ENCODE results near the gene GOLGA7B.

GOLGA7B gene

GRCh38 chr10:97896756-97897358, 47.2 kb downstream of the GOLGA7B start:
- DNase-seq, result no peak

GRCh38 chr10:97898429-97898828, 48.8 kb downstream of the GOLGA7B start:
- no peak for DNase-seq

- DNase-seq, result no peak
Measured at GRCh38 chr10:97901381-97901780, 51.7 kb downstream of the GOLGA7B start.

- DNase-seq, result peak; percentile 27 to 53 (median 31)
Measured at GRCh38 chr10:97903128-97904017, 53.7 kb downstream of the GOLGA7B start.

- no peak for DNase-seq
Measured at GRCh38 chr10:97904018-97904381, 54.4 kb downstream of the GOLGA7B start.

- no peak for DNase-seq
Measured at GRCh38 chr10:97904576-97904975, 54.9 kb downstream of the GOLGA7B start.

- DNase-seq, result no peak
Measured at GRCh38 chr10:97905276-97905675, 55.6 kb downstream of the GOLGA7B start.

- DNase-seq, result no peak
Measured at GRCh38 chr10:97907211-97907610, 57.6 kb downstream of the GOLGA7B start.

- no peak for DNase-seq
Measured at GRCh38 chr10:97907830-97908229, 58.2 kb downstream of the GOLGA7B start.

GRCh38 chr10:97910661-97911060, 61.0 kb downstream of the GOLGA7B start:
- no peak for DNase-seq

- DNase-seq, result no peak
Measured at GRCh38 chr10:97911217-97911616, 61.6 kb downstream of the GOLGA7B start.

- DNase-seq, result no peak
Measured at GRCh38 chr10:97913193-97913592, 63.5 kb downstream of the GOLGA7B start.

- DNase-seq, result no peak
Measured at GRCh38 chr10:97913614-97914013, 64.0 kb downstream of the GOLGA7B start.

GRCh38 chr10:97914171-97914836, 64.7 kb downstream of the GOLGA7B start:
- DNase-seq, result no peak

- DNase-seq, result peak; percentile 64 to 86 (median 76)
Measured at GRCh38 chr10:97914837-97915211, 65.2 kb downstream of the GOLGA7B start.

GRCh38 chr10:97915346-97916131, 65.9 kb downstream of the GOLGA7B start:
- DNase-seq, result no peak

- DNase-seq, result peak; percentile 36 to 51 (median 41)
Measured at GRCh38 chr10:97916586-97916985, 66.9 kb downstream of the GOLGA7B start.

- peak in 2 of 3 donors; percentile 5 to 12 for DNase-seq
Measured at GRCh38 chr10:97919012-97919411, 69.4 kb downstream of the GOLGA7B start.

GRCh38 chr10:97920865-97921264, 71.2 kb downstream of the GOLGA7B start:
- DNase-seq, result no peak
